ENCODE results near the gene TRMT11.

DNA sequence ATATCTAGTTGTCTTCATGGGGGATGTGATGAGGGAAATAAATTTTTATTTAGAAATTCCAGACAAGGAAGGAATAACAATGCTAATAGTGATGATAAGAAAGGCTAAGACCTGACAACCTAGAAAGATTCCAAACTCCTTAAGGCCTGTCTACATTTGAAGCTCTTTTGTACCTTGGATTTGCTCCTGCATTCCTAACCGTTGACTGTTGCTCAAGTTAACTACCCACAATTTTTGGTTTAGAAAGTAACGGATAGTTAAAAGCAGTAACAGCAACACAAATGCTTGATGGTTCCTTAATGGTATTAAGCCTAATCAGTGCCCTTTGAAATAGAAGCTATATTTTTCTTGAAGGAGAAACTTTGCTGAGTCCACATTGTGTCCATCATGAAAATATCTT is 52.9 kb downstream of the TRMT11 start:
- TF ChIP-seq, protein P1, sequence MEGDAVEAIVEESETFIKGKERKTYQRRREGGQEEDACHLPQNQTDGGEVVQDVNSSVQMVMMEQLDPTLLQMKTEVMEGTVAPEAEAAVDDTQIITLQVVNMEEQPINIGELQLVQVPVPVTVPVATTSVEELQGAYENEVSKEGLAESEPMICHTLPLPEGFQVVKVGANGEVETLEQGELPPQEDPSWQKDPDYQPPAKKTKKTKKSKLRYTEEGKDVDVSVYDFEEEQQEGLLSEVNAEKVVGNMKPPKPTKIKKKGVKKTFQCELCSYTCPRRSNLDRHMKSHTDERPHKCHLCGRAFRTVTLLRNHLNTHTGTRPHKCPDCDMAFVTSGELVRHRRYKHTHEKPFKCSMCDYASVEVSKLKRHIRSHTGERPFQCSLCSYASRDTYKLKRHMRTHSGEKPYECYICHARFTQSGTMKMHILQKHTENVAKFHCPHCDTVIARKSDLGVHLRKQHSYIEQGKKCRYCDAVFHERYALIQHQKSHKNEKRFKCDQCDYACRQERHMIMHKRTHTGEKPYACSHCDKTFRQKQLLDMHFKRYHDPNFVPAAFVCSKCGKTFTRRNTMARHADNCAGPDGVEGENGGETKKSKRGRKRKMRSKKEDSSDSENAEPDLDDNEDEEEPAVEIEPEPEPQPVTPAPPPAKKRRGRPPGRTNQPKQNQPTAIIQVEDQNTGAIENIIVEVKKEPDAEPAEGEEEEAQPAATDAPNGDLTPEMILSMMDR (conservative IDR thresholded peaks at IDR 0.05; ENCODE audit: low read depth, low read length) = no peak
- no peak for TF ChIP-seq EZH2 (IDR thresholded peaks at IDR 0.05; ENCODE audit: low read length, unreplicated experiment)
